RWPE2 (cell line): Measurements from ENCODE around the gene SHD.
A peak's percentile ranks its signal among the peaks of the same experiment; 100 is the strongest.

ENCODE experiments used
- ATAC-seq: fragments of 200-7000 bp; cut with Tn5 transposase; 3 replicates; pipeline ENCODE4 v1.9.1; 2021; ENCODE audit warnings: low read depth
- DNase-seq: peaks from one replicate; pipeline ENCODE4 v3.0.0-alpha.2; 2020; ENCODE audit warnings: low spot score
- H3K27ac ChIP-seq: fragments of 450-650 bp; 2 replicates; pipeline ENCODE4 v1.5.1; 2017; ENCODE audit warnings: mild to moderate bottlenecking; ENCODE audit not compliant: poor library complexity, severe bottlenecking
- H3K27me3 ChIP-seq: fragments of 250-450 bp; sonication (Bioruptor Pico); 2 replicates; pipeline ENCODE4 v1.5.1; 2021; ENCODE audit warnings: mild to moderate bottlenecking, moderate library complexity; ENCODE audit not compliant: insufficient read depth, poor library complexity, severe bottlenecking
- H3K36me3 ChIP-seq: fragments of 250-450 bp; sonication (Bioruptor Pico); 2 replicates; pipeline ENCODE4 v1.5.1; 2020; ENCODE audit warnings: low read depth, mild to moderate bottlenecking, moderate library complexity
- H3K4me1 ChIP-seq: fragments of 250-450 bp; sonication (Bioruptor Pico); 2 replicates; pipeline ENCODE4 v1.5.1; 2021; ENCODE audit warnings: mild to moderate bottlenecking, moderate library complexity; ENCODE audit not compliant: insufficient read depth, poor library complexity, severe bottlenecking
- H3K4me3 ChIP-seq: fragments of 250-450 bp; sonication (Bioruptor Pico); 2 replicates; pipeline ENCODE4 v1.5.1; 2021; ENCODE audit warnings: mild to moderate bottlenecking, moderate library complexity; ENCODE audit not compliant: severe bottlenecking
- H3K9me3 ChIP-seq: fragments of 250-450 bp; sonication (Bioruptor Pico); 2 replicates; pipeline ENCODE4 v1.5.1; 2021; ENCODE audit warnings: mild to moderate bottlenecking, moderate library complexity; ENCODE audit not compliant: severe bottlenecking
- TF ChIP-seq, protein P1 (sequence below): fragments of 450-650 bp; IDR thresholded peaks from one replicate; pipeline ENCODE4 v1.5.1; 2017; ENCODE audit warnings: mild to moderate bottlenecking, moderate library complexity; ENCODE audit not compliant: poor library complexity, severe bottlenecking

SHD gene

DNA sequence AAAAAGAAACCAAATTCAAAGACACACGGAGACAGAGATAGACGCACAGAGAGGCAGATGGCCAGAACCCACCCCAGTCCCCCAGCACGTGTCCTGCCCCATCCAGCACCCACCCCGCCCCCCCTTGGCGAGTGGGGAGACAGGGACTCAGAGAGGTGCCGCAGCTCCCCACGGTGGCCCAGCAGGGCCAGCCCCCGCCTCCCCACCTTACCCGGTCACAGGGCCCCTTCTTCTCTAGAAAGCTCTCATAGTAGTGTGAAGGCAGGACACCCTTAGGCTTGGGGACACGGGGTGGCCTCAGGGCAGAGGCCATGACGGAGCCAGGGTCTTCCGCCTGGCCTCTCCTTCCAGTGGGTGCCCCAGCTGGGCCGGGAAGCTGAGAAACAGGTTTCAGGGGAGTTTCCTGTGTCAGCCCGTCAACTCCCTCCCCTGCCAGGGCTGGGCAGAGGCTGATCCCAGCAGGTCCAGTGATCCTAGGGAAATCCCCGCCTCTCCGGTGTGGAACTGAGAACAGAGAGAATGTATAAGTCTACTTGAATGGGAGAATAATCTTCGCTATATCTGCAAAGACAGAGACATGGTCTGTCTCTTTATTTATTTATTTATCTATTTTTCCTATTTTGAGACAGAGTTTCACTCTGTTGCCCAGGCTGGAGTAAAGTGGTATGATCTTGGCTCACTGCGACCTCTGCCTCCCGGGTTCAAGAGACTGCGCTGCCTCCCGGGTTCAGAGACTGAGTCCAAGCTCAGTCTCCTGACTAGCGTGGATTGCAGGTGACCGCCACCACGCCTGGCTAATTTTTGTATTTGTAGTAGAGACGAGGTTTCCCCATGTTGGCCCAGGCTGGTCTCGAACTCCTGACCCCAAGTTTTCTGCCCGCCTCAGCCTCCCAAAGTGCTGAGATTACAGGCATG lies 59.6 kb downstream of the SHD start, which contains the start of gene STAP2:
Gene STAP2, minus strand, starts transcription at position 387 of the 915 bp plus-strand sequence. Its CDS starts 74 bp downstream, at position 313.
- Histone ChIP-seq H3K4me1 (no peaks in the 10 kb centered on the region), H3K27ac (peak within 1 kb of the TSS; percentile 48), H3K4me3 (peak within 1 kb of the TSS; percentile 43), H3K27me3 (no peaks in the 10 kb centered on the region), H3K9me3 (no peaks in the 10 kb centered on the region), H3K36me3 (no peaks in the 10 kb centered on the region; the same call in 1 of the 2 replicates)
- TF ChIP-seq, protein P1, sequence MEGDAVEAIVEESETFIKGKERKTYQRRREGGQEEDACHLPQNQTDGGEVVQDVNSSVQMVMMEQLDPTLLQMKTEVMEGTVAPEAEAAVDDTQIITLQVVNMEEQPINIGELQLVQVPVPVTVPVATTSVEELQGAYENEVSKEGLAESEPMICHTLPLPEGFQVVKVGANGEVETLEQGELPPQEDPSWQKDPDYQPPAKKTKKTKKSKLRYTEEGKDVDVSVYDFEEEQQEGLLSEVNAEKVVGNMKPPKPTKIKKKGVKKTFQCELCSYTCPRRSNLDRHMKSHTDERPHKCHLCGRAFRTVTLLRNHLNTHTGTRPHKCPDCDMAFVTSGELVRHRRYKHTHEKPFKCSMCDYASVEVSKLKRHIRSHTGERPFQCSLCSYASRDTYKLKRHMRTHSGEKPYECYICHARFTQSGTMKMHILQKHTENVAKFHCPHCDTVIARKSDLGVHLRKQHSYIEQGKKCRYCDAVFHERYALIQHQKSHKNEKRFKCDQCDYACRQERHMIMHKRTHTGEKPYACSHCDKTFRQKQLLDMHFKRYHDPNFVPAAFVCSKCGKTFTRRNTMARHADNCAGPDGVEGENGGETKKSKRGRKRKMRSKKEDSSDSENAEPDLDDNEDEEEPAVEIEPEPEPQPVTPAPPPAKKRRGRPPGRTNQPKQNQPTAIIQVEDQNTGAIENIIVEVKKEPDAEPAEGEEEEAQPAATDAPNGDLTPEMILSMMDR = no peak
- ATAC-seq = peak; percentile 33
- no peak for DNase-seq
